ENCODE measurements around the gene BPIFB4. TPM values are rescaled to one million over a fixed set of nuclear protein-coding genes. Genes with fewer than 3 reads are reported as not detected.

BPIFB4 gene
- polyA plus RNA-seq (2013, experiment 1 of 2), result not detected
- not detected for polyA plus RNA-seq (2013, experiment 2 of 2)

- no peak within 1 kb of the TSS for H4K8ac ChIP-seq (ENCODE audit: low read length)
Observed at GRCh38 chr20:33079259-33079658, at the start of gene BPIFB4. BPIFB4 (plus strand) TSS chr20:33079643; CDS start chr20:33081527, 1,884 bp downstream.

GRCh38 chr20:33030076-33030475 lies 49.4 kb upstream of the BPIFB4 start:
- H2AFZ ChIP-seq (ENCODE audit: low read depth, low read length), result no peak overlapping the region
- no peak overlapping the region for H3K4ac ChIP-seq (ENCODE audit: low read depth in 1 of 2, low read length in 2 of 2)
- H2AK5ac ChIP-seq (ENCODE audit: low read length, severe bottlenecking), result no peak overlapping the region
- H3K14ac ChIP-seq (ENCODE audit: low read length in 2 of 2), result no peak overlapping the region
- H4K8ac ChIP-seq (ENCODE audit: low read length), result no peak overlapping the region
- no peak overlapping the region for H3K23ac ChIP-seq (ENCODE audit: low read length in 2 of 2)
- H3K4me2 ChIP-seq (ENCODE audit: low read length, poor library complexity, severe bottlenecking), result no peak overlapping the region
- no peaks in the 10 kb centered on the region for H3K4me1 ChIP-seq (ENCODE audit: control insufficient read depth, insufficient read depth, low read depth, low read length)
- H2BK12ac ChIP-seq (ENCODE audit: low read length in 2 of 2), result no peak overlapping the region
- no peak overlapping the region for H4K91ac ChIP-seq (ENCODE audit: low read length)
- H3K27me3 ChIP-seq (ENCODE audit: control insufficient read depth in 1 of 2, insufficient read depth in 1 of 2, low read length in 2 of 2), result peaks cover 16 to 51% of the 10 kb centered on the region in 2 experiments
- peaks cover 6% of the 10 kb centered on the region for H3K9me3 ChIP-seq (ENCODE audit: control insufficient read depth, low read length)
- H3K36me3 ChIP-seq (ENCODE audit: control insufficient read depth in 1 of 2, insufficient read depth in 2 of 2, low read depth in 1 of 2, low read length in 2 of 2), result no peaks in the 10 kb centered on the region
- H2BK5ac ChIP-seq (ENCODE audit: low read depth, low read length, poor library complexity, severe bottlenecking), result no peak overlapping the region
- no peak overlapping the region for H2BK120ac ChIP-seq (ENCODE audit: low read depth, low read length)
- no peak overlapping the region for H3K9ac ChIP-seq (ENCODE audit: low read length)
- DNase-seq, result no peak
- H3K27ac ChIP-seq (ENCODE audit: low read length, poor library complexity, severe bottlenecking), result no peak overlapping the region
- no peaks in the 10 kb centered on the region for H3K79me1 ChIP-seq (replicated peaks; ENCODE audit: low read length, poor library complexity, severe bottlenecking)
- H2BK15ac ChIP-seq (ENCODE audit: low read depth, poor library complexity, severe bottlenecking), result no peak overlapping the region
- H3K4me3 ChIP-seq (ENCODE audit: insufficient read depth in 1 of 2, low read depth in 1 of 2, low read length in 2 of 2), result no peak overlapping the region
- 83% methylated on average over 9 of the region's 9 CpGs for WGBS
- H3K18ac ChIP-seq (ENCODE audit: low read depth in 1 of 2, low read length in 2 of 2), result no peak overlapping the region

More at GRCh38 chr20:33079259-33079658, at the start of gene BPIFB4:
- Histone ChIP-seq H2BK12ac (ENCODE audit: low read length in 2 of 2) (no peak within 1 kb of the TSS), H3K9ac (ENCODE audit: low read length) (no peak within 1 kb of the TSS), H2AFZ (ENCODE audit: low read depth, low read length) (no peak within 1 kb of the TSS), H2BK15ac (ENCODE audit: low read depth, poor library complexity, severe bottlenecking) (no peak within 1 kb of the TSS), H2BK5ac (ENCODE audit: low read depth, low read length, poor library complexity, severe bottlenecking) (no peak within 1 kb of the TSS), H3K9me3 (ENCODE audit: control insufficient read depth, low read length) (no peaks in the 10 kb centered on the region), H3K18ac (ENCODE audit: low read depth in 1 of 2, low read length in 2 of 2) (no peak within 1 kb of the TSS), H3K4me1 (ENCODE audit: control insufficient read depth, insufficient read depth, low read depth, low read length) (peaks cover 2% of the 10 kb centered on the region), H3K4ac (ENCODE audit: low read depth in 1 of 2, low read length in 2 of 2) (no peak within 1 kb of the TSS), H3K27me3 (ENCODE audit: control insufficient read depth in 1 of 2, insufficient read depth in 1 of 2, low read length in 2 of 2) (peaks cover 26 to 74% of the 10 kb centered on the region in 2 experiments), H2AK5ac (ENCODE audit: low read length, severe bottlenecking) (no peak within 1 kb of the TSS), H3K27ac (ENCODE audit: low read length, poor library complexity, severe bottlenecking) (no peak within 1 kb of the TSS), H3K79me1 (replicated peaks; ENCODE audit: low read length, poor library complexity, severe bottlenecking) (no peaks in the 10 kb centered on the region), H3K14ac (ENCODE audit: low read length in 2 of 2) (no peak within 1 kb of the TSS), H2BK120ac (ENCODE audit: low read depth, low read length) (no peak within 1 kb of the TSS), H4K91ac (ENCODE audit: low read length) (no peak within 1 kb of the TSS), H3K36me3 (ENCODE audit: control insufficient read depth in 1 of 2, insufficient read depth in 2 of 2, low read depth in 1 of 2, low read length in 2 of 2) (peaks cover 0 to 3% of the 10 kb centered on the region in 2 experiments), H3K4me2 (ENCODE audit: low read length, poor library complexity, severe bottlenecking) (no peak within 1 kb of the TSS), H3K23ac (ENCODE audit: low read length in 2 of 2) (no peak within 1 kb of the TSS), H3K4me3 (ENCODE audit: insufficient read depth in 1 of 2, low read depth in 1 of 2, low read length in 2 of 2) (no peak within 1 kb of the TSS)
- WGBS, result 85% methylated on average over 2 of the region's 2 CpGs
- no peak for DNase-seq

- Histone ChIP-seq H3K4ac (ENCODE audit: low read depth in 1 of 2, low read length in 2 of 2) (no peak overlapping the region), H3K4me2 (ENCODE audit: low read length, poor library complexity, severe bottlenecking) (no peak overlapping the region), H3K14ac (ENCODE audit: low read length in 2 of 2) (no peak overlapping the region), H2AK5ac (ENCODE audit: low read length, severe bottlenecking) (no peak overlapping the region), H3K18ac (ENCODE audit: low read depth in 1 of 2, low read length in 2 of 2) (no peak overlapping the region), H2BK12ac (ENCODE audit: low read length in 2 of 2) (no peak overlapping the region), H4K91ac (ENCODE audit: low read length) (no peak overlapping the region), H2AFZ (ENCODE audit: low read depth, low read length) (no peak overlapping the region), H3K9me3 (ENCODE audit: control insufficient read depth, low read length) (peaks cover under 1% of the 10 kb centered on the region), H3K23ac (ENCODE audit: low read length in 2 of 2) (no peak overlapping the region), H3K79me1 (replicated peaks; ENCODE audit: low read length, poor library complexity, severe bottlenecking) (no peaks in the 10 kb centered on the region), H3K9ac (ENCODE audit: low read length) (no peak overlapping the region), H2BK5ac (ENCODE audit: low read depth, low read length, poor library complexity, severe bottlenecking) (no peak overlapping the region), H3K27me3 (ENCODE audit: control insufficient read depth in 1 of 2, insufficient read depth in 1 of 2, low read length in 2 of 2) (peaks cover 16 to 48% of the 10 kb centered on the region in 2 experiments), H2BK120ac (ENCODE audit: low read depth, low read length) (no peak overlapping the region), H3K27ac (ENCODE audit: low read length, poor library complexity, severe bottlenecking) (no peak overlapping the region), H3K4me3 (ENCODE audit: insufficient read depth in 1 of 2, low read depth in 1 of 2, low read length in 2 of 2) (no peak overlapping the region), H3K4me1 (ENCODE audit: control insufficient read depth, insufficient read depth, low read depth, low read length) (no peaks in the 10 kb centered on the region), H4K8ac (ENCODE audit: low read length) (no peak overlapping the region), H3K36me3 (ENCODE audit: control insufficient read depth in 1 of 2, insufficient read depth in 2 of 2, low read depth in 1 of 2, low read length in 2 of 2) (no peaks in the 10 kb centered on the region), H2BK15ac (ENCODE audit: low read depth, poor library complexity, severe bottlenecking) (no peak overlapping the region)
- no peak for DNase-seq
- WGBS, result 78% methylated on average over 5 of the region's 6 CpGs
Observed at GRCh38 chr20:33030569-33030968, 48.9 kb upstream of the BPIFB4 start.

GRCh38 chr20:33031531-33031930 lies 47.9 kb upstream of the BPIFB4 start, which contains the start of gene BPIFB6:
BPIFB6 (plus strand) TSS chr20:33031648; CDS start chr20:33031648, 0 bp downstream.
- Histone ChIP-seq H2BK120ac (ENCODE audit: low read depth, low read length) (no peak within 1 kb of the TSS), H2BK15ac (ENCODE audit: low read depth, poor library complexity, severe bottlenecking) (no peak within 1 kb of the TSS), H3K4me2 (ENCODE audit: low read length, poor library complexity, severe bottlenecking) (no peak within 1 kb of the TSS), H3K23ac (ENCODE audit: low read length in 2 of 2) (no peak within 1 kb of the TSS), H3K18ac (ENCODE audit: low read depth in 1 of 2, low read length in 2 of 2) (no peak within 1 kb of the TSS), H3K27me3 (ENCODE audit: control insufficient read depth in 1 of 2, insufficient read depth in 1 of 2, low read length in 2 of 2) (peaks cover 16 to 54% of the 10 kb centered on the region in 2 experiments), H3K27ac (ENCODE audit: low read length, poor library complexity, severe bottlenecking) (no peak within 1 kb of the TSS), H3K4me3 (ENCODE audit: insufficient read depth in 1 of 2, low read depth in 1 of 2, low read length in 2 of 2) (no peak within 1 kb of the TSS), H2BK5ac (ENCODE audit: low read depth, low read length, poor library complexity, severe bottlenecking) (no peak within 1 kb of the TSS), H3K9ac (ENCODE audit: low read length) (no peak within 1 kb of the TSS), H2AK5ac (ENCODE audit: low read length, severe bottlenecking) (no peak within 1 kb of the TSS), H3K36me3 (ENCODE audit: control insufficient read depth in 1 of 2, insufficient read depth in 2 of 2, low read depth in 1 of 2, low read length in 2 of 2) (no peaks in the 10 kb centered on the region), H3K4me1 (ENCODE audit: control insufficient read depth, insufficient read depth, low read depth, low read length) (no peaks in the 10 kb centered on the region), H2BK12ac (ENCODE audit: low read length in 2 of 2) (no peak within 1 kb of the TSS), H2AFZ (ENCODE audit: low read depth, low read length) (no peak within 1 kb of the TSS), H3K79me1 (replicated peaks; ENCODE audit: low read length, poor library complexity, severe bottlenecking) (no peaks in the 10 kb centered on the region), H4K8ac (ENCODE audit: low read length) (no peak within 1 kb of the TSS), H4K91ac (ENCODE audit: low read length) (no peak within 1 kb of the TSS), H3K4ac (ENCODE audit: low read depth in 1 of 2, low read length in 2 of 2) (no peak within 1 kb of the TSS), H3K9me3 (ENCODE audit: control insufficient read depth, low read length) (no peaks in the 10 kb centered on the region), H3K14ac (ENCODE audit: low read length in 2 of 2) (no peak within 1 kb of the TSS)
- 85% methylated on average over 7 of the region's 10 CpGs for WGBS
- DNase-seq, result no peak

Data from mesenchymal stem cell (in vitro differentiated cells and primary cell).